KOPT-K1 (cell line): Measurements from ENCODE around the gene RBBP7.

Experiments
- H3K27ac ChIP-seq: fragments of 200-600 bp; sonication (generic); 2 replicates; pipeline ENCODE4 v1.5.1; 2016; ENCODE audit warnings: antibody characterized with exemption, mild to moderate bottlenecking, low read depth, low read length; ENCODE audit not compliant: poor library complexity, severe bottlenecking
- H3K36me3 ChIP-seq: fragments of 200-600 bp; sonication (generic); 2 replicates; pipeline ENCODE4 v1.5.1; 2017; ENCODE audit warnings: antibody characterized with exemption, mild to moderate bottlenecking, low read length, moderate library complexity; ENCODE audit not compliant: insufficient read depth
- H3K9me3 ChIP-seq: fragments of 200-600 bp; sonication (generic); 2 replicates; pipeline ENCODE4 v1.5.1; 2017; ENCODE audit warnings: antibody characterized with exemption, low read length, mild to moderate bottlenecking; ENCODE audit not compliant: insufficient read depth, poor library complexity, severe bottlenecking

RBBP7 gene

DNA sequence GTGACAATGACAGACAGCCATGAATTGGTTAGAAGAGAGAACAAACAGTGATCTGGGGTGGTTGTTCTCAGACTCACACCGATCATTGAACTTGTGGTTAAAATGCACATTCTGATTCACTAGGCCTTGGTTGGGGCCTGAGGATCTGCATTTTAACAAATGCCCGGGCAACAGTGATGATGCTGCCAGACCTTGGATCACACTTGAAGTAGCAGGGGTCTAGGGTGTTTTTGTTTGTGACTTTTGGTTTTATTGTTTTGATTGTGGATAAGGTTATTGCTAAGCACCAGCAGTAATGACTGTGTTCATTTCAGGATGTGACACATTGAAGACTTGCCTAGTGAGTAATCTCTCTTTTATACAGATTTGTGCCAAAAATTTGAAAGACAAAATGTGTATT is 47.4 kb downstream of the RBBP7 start:
- Histone ChIP-seq H3K9me3 (no peaks in the 10 kb centered on the region), H3K36me3 (peaks cover 75% of the 10 kb centered on the region), H3K27ac (no peak overlapping the region)

DNA sequence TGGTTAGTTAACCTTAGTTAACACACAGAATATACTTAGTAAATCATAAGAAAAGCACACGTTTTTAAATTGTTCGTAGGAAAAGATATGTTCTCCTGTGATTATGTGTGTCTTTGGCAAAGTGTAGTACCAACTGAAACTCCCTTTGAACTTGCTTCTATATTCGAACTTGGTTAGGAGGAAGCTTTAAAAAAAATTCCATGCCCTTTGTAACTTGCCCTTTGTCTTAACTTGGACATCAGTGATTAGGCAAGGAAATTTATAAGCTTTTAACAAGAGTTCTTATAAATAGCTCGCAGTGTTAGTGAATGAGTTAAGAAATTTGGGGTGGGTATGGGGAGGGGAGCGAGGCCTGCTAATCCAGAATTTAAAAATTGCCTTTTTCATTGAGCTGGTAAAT is 50.5 kb downstream of the RBBP7 start:
- Histone ChIP-seq H3K36me3 (peaks cover 58% of the 10 kb centered on the region), H3K27ac (no peak overlapping the region), H3K9me3 (no peaks in the 10 kb centered on the region)

DNA sequence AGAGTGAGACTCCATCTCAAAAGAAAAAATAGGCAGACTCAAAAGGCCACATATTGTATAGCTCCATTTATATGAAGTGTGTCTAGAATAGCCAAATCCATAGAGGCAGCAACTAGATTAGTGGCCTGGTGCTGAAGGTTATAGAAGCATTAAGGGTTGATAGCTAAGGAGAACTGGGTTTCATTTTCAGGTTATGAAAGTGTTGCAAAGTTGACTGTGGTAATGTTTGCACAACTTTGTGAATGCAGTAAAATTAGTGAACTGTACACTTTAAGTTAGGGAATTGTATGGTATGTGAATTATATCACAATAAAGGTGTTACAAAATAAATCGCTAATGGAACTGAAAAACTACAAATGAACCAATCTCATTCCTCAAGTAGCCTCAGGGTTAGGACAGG is 55.6 kb downstream of the RBBP7 start:
- H3K27ac ChIP-seq = no peak overlapping the region
- H3K36me3 ChIP-seq = peaks cover 20% of the 10 kb centered on the region
- H3K9me3 ChIP-seq = no peaks in the 10 kb centered on the region

DNA sequence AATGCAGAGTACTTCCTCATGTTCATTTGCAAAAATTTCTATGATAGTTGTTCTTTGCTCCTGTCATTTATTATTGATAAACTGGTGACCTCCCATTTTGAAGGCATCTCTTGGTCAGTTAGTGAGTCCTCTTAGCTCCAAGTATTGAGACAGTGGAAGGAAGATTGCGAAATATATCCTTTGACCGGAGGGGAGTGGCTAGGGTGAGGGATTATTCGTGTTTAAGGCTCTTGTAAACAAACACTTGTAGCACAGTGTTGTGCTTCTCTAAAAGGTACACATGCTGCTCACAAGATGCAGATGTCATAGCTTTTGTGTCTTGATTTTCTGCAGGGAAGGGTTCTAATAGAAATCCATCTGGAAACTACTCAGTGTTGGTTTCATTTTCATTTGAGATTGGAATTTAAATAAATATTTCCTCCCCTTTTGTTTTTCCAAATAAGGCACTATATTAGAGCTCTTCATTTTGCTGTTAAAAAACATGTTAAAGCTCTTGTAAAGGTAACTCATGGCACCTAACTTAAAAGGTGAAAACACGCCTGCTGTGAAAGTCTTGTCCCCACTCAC is 62.1 kb downstream of the RBBP7 start:
- no peak overlapping the region for H3K27ac ChIP-seq
- H3K9me3 ChIP-seq = no peaks in the 10 kb centered on the region
- peaks cover 12% of the 10 kb centered on the region; the same call in 1 of the 2 replicates for H3K36me3 ChIP-seq

DNA sequence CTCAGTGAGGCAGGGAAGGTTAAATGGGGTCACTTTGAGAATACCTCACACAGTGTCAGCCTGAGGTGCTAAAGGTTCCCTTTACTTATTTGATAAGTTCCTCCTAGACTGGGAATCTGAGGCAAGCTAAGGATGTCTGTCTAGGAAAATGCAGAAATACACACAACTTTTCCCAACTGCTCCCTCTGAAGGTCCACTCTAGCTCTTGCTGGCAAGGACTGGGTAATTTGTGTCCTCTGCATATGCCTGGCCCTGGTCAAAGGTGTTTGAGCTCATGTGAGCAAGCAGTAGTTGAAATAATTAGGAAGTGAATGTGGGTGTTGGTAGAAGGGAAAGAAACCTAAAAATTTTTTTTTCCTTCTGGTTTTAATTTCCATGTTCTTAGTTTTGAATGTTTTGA is 62.6 kb downstream of the RBBP7 start:
- Histone ChIP-seq H3K27ac (no peak overlapping the region), H3K9me3 (no peaks in the 10 kb centered on the region), H3K36me3 (peaks cover 10% of the 10 kb centered on the region; the same call in 1 of the 2 replicates)

DNA sequence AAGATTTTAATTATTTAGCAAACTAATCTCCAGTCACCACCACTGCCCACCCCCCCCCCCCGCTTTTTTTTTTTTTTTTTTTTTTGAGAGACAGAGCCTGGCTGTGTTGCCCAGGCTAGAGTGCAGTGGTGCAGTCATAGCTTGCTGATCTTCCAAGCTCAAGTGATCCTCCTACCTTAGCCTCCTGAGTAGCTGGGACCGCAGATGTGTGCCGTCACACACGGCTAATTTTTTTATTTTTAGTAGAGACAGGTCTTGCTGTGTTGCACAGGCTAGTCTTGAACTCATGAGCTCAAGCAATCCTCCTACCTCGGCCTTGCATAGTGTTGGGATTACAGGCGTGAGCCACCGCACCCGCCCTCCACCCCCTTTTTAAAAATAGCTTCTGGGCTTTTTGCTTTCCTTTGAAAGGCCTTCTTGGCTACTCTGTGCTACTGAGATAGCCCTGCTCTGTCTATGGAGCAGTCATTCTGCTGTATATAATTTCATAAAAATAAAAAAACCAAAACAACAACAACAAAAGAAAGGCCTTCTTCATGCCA is 65.2 kb downstream of the RBBP7 start:
- no peaks in the 10 kb centered on the region for H3K9me3 ChIP-seq
- peaks cover 10% of the 10 kb centered on the region; the same call in 1 of the 2 replicates for H3K36me3 ChIP-seq
- no peak overlapping the region for H3K27ac ChIP-seq

DNA sequence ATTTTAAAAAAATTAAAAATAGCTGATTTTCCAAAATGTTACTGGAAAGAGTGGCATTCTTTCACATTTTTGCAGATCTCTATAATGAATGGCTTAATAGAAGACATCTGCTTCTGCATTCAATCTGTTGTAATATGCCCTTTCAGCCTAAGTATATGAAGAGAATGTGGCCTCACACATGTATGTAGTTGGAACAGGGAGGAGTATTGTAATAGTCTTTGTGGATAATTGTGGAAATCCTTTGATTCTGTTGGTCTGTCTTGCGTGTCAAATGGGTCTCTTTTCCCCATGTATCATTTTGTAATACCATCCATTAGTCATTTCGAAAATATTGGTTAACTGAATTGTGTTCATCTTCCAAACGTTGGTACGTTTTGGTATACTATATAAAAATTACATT is 72.3 kb downstream of the RBBP7 start:
- H3K27ac ChIP-seq = no peak overlapping the region
- no peaks in the 10 kb centered on the region for H3K9me3 ChIP-seq
- H3K36me3 ChIP-seq = peaks cover 30% of the 10 kb centered on the region

DNA sequence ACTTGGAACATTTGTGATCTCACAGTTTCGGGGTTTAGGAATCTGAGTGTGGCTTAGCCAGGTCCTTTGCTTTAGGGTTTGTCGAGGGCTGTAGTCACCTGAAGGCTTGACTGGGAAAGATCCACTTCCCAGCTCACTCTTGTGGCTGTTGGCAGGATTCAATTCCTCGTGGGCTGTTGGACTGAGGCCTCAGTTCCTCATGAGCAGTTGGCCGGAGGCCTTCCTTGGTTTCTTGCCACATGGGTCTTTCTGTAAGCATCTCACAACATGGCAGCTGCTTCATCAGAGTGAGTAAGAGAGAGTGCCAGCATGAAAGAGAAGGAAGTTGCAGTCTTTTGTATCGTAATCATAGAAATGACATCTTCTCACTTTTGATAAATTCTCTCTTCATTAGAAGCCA is 72.8 kb downstream of the RBBP7 start:
- Histone ChIP-seq H3K9me3 (no peaks in the 10 kb centered on the region), H3K36me3 (peaks cover 30% of the 10 kb centered on the region), H3K27ac (no peak overlapping the region)

DNA sequence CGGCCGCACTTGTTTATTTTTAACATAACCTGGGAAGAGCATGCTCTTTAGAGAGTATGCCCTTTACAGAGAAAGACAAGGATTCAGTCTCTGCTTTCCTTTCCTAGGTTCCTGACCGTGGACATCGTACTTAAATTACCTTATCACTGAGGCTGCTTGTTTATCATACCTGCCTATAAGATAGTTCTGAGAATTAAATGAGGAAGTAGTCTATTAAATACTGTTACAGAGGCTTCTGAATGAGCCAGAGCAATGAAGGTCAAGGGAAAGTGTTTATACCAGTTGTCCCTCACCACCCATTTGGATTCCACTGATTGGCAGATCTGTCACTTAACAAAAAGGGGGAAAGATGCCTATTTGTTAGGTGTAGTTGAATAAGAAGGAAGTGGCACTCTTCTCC is 73.9 kb downstream of the RBBP7 start:
- H3K36me3 ChIP-seq = peaks cover 40% of the 10 kb centered on the region
- no peaks in the 10 kb centered on the region for H3K9me3 ChIP-seq
- H3K27ac ChIP-seq = no peak overlapping the region
